NOMO-1 (cell line): ENCODE measurements around the gene TH.

Experiments used
- DNase-seq, 2 experiments: peaks; one replicate each; lab custom pipeline; 2025; ENCODE audit not compliant: unreplicated experiment in 2 of 2; lab: John Stamatoyannopoulos, UW

The TH gene

GRCh38 chr11:2209370-2209801, 37.8 kb upstream of the TH start:
- DNase-seq, result no peak

GRCh38 chr11:2208691-2209369, 37.2 kb upstream of the TH start:
- DNase-seq, result no peak

GRCh38 chr11:2207773-2208621, 36.4 kb upstream of the TH start:
- DNase-seq, result no peak

GRCh38 chr11:2207212-2207611, 35.6 kb upstream of the TH start:
- no peak for DNase-seq

- no peak for DNase-seq
Measured at GRCh38 chr11:2205981-2206690, 34.5 kb upstream of the TH start.

GRCh38 chr11:2205214-2205720, 33.7 kb upstream of the TH start:
- no peak for DNase-seq

GRCh38 chr11:2204361-2205213, 33.0 kb upstream of the TH start:
- no peak for DNase-seq

- DNase-seq, result no peak
Measured at GRCh38 chr11:2203440-2204259, 32.0 kb upstream of the TH start.

- DNase-seq, result no peak
Measured at GRCh38 chr11:2202900-2203439, 31.4 kb upstream of the TH start.

- no peak for DNase-seq
Measured at GRCh38 chr11:2202071-2202899, 30.7 kb upstream of the TH start.

GRCh38 chr11:2201542-2201941, 29.9 kb upstream of the TH start:
- DNase-seq, result no peak

GRCh38 chr11:2200957-2201519, 29.4 kb upstream of the TH start:
- DNase-seq, result no peak

- DNase-seq, result no peak
Measured at GRCh38 chr11:2200536-2200935, 28.9 kb upstream of the TH start.

- no peak for DNase-seq
Measured at GRCh38 chr11:2199466-2200341, 28.1 kb upstream of the TH start.

- no peak for DNase-seq
Measured at GRCh38 chr11:2198621-2199365, 27.2 kb upstream of the TH start.

- DNase-seq, result no peak
Measured at GRCh38 chr11:2197771-2198520, 26.3 kb upstream of the TH start.
